ENCODE data around the gene NT5DC2.

Gene NT5DC2

DNA sequence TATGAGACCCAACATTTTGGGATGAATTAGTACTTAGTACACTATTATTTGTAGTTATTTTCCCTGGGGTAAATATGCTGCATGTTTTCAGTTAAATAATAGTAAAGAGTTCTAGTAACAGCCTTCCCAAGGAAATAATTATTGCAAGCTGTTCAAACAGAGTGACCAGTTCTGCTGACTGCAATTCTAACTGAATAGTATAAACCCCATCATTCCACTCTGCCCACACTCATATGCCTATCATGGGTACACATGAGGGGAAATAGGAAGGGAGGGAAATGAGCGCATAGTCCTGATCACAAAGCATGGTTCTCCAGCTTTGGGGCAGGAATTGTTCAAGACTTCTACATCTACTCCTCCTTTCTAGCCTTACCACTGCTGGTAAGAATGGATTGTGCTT lies 21.4 kb upstream of the NT5DC2 start:
- H3K36me3 ChIP-seq (ENCODE audit: control insufficient read depth in 2 of 2, insufficient read depth in 2 of 2, low read length in 2 of 2) = peaks cover 57 to 63% of the 10 kb centered on the region in 2 donors
- H3K4me1 ChIP-seq (ENCODE audit: control insufficient read depth in 2 of 2, insufficient read depth in 2 of 2, low read length in 2 of 2) = no peaks in the 10 kb centered on the region

DNA sequence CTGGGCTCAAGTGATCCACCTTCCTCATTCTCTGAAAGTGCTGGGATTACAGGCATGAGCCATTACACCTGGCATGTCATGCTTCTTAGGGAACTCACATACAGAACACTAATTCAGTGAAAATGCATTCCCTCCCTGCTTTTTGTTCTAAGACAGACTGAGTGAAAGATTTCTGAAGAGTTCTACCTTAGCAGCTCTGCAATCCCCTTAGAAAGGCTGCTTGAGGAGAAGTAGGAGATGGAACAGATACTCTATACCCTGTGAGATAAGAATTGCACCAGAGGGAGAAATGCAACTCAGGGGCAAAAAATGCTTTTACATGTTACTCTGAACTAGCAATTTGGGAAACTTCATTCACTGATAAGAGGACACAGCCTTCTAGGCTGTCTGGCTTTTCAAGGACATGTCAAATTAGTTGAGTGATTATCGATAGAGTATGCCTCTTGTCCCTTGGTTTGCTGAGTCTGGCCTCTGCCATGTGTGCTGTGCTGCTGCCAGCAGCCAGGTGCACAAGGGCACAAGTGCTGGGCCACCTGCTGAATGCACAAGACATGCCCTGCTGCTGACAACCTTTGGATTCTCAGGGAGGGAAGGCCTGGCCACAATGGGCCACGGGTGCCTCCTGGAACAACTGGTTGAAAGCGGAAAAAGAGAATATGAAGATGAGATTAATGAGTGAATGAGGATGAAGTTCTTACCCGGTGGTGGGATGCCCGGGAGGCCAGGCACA lies 20.5 kb upstream of the NT5DC2 start:
- no peaks in the 10 kb centered on the region for H3K27me3 ChIP-seq (ENCODE audit: control insufficient read depth in 2 of 2, insufficient read depth in 2 of 2, low read length in 2 of 2)
- H3K9ac ChIP-seq (ENCODE audit: low read depth in 1 of 2, low read length in 2 of 2) = no peak overlapping the region
- H3K27ac ChIP-seq (ENCODE audit: low read depth in 2 of 2, low read length in 2 of 2) = no peak overlapping the region
- peaks cover 50 to 62% of the 10 kb centered on the region in 2 donors for H3K36me3 ChIP-seq (ENCODE audit: control insufficient read depth in 2 of 2, insufficient read depth in 2 of 2, low read length in 2 of 2)
- H3K4me3 ChIP-seq (ENCODE audit: low read length in 2 of 2) = no peak overlapping the region
- no peaks in the 10 kb centered on the region for H3K9me3 ChIP-seq (ENCODE audit: control insufficient read depth in 2 of 2, low read length in 2 of 2)
- H3K4me1 ChIP-seq (ENCODE audit: control insufficient read depth in 2 of 2, insufficient read depth in 2 of 2, low read length in 2 of 2) = no peaks in the 10 kb centered on the region

More for the DNA sequence above, 21.4 kb upstream of the NT5DC2 start:
- no peaks in the 10 kb centered on the region for H3K9me3 ChIP-seq (ENCODE audit: control insufficient read depth in 2 of 2, low read length in 2 of 2)
- H3K9ac ChIP-seq (ENCODE audit: low read depth in 1 of 2, low read length in 2 of 2) = no peak overlapping the region
- no peaks in the 10 kb centered on the region for H3K27me3 ChIP-seq (ENCODE audit: control insufficient read depth in 2 of 2, insufficient read depth in 2 of 2, low read length in 2 of 2)
- H3K27ac ChIP-seq (ENCODE audit: low read depth in 2 of 2, low read length in 2 of 2) = no peak overlapping the region
- no peak overlapping the region for H3K4me3 ChIP-seq (ENCODE audit: low read length in 2 of 2)

DNA sequence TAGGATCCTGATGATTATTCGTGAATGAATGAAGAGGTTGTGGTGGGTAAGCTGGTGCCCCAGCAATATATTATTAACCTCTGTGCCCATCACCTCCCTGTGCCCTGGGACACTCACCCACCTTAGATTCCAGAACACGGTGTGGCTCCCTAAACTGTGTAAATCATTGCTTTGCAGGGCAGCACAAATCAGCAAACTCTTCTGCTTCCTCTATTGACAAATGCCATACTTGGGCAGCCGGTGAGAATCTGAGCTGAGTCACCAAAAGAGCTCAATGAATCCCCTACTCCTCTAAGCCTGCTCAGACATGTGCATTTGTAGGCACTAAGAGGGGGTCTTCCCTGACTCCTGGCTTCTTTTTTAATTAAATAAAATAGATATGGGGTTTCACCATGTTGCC lies 18.4 kb upstream of the NT5DC2 start:
- H3K27ac ChIP-seq (ENCODE audit: low read depth in 2 of 2, low read length in 2 of 2) = no peak overlapping the region
- no peaks in the 10 kb centered on the region for H3K9me3 ChIP-seq (ENCODE audit: control insufficient read depth in 2 of 2, low read length in 2 of 2)
- H3K4me3 ChIP-seq (ENCODE audit: low read length in 2 of 2) = no peak overlapping the region
- no peak overlapping the region for H3K9ac ChIP-seq (ENCODE audit: low read depth in 1 of 2, low read length in 2 of 2)
- no peaks in the 10 kb centered on the region for H3K27me3 ChIP-seq (ENCODE audit: control insufficient read depth in 2 of 2, insufficient read depth in 2 of 2, low read length in 2 of 2)
- peaks cover 44 to 53% of the 10 kb centered on the region in 2 donors for H3K36me3 ChIP-seq (ENCODE audit: control insufficient read depth in 2 of 2, insufficient read depth in 2 of 2, low read length in 2 of 2)
- H3K4me1 ChIP-seq (ENCODE audit: control insufficient read depth in 2 of 2, insufficient read depth in 2 of 2, low read length in 2 of 2) = no peaks in the 10 kb centered on the region

- Histone ChIP-seq H3K27me3 (ENCODE audit: control insufficient read depth in 2 of 2, insufficient read depth in 2 of 2, low read length in 2 of 2) (no peaks in the 10 kb centered on the region), H3K27ac (ENCODE audit: low read depth in 2 of 2, low read length in 2 of 2) (no peak overlapping the region), H3K4me3 (ENCODE audit: low read length in 2 of 2) (no peak overlapping the region), H3K36me3 (ENCODE audit: control insufficient read depth in 2 of 2, insufficient read depth in 2 of 2, low read length in 2 of 2) (peaks cover 46 to 53% of the 10 kb centered on the region in 2 donors), H3K9me3 (ENCODE audit: control insufficient read depth in 2 of 2, low read length in 2 of 2) (no peaks in the 10 kb centered on the region), H3K9ac (ENCODE audit: low read depth in 1 of 2, low read length in 2 of 2) (no peak overlapping the region), H3K4me1 (ENCODE audit: control insufficient read depth in 2 of 2, insufficient read depth in 2 of 2, low read length in 2 of 2) (no peaks in the 10 kb centered on the region)
These were observed 17.5 kb upstream of the NT5DC2 start for GRCh38 chr3:52551118-52551517.

GRCh38 chr3:52547143-52547542 lies 13.5 kb upstream of the NT5DC2 start:
- H3K9ac ChIP-seq (ENCODE audit: low read depth in 1 of 2, low read length in 2 of 2) = no peak overlapping the region
- H3K36me3 ChIP-seq (ENCODE audit: control insufficient read depth in 2 of 2, insufficient read depth in 2 of 2, low read length in 2 of 2) = peaks cover 28 to 30% of the 10 kb centered on the region in 2 donors
- no peak overlapping the region for H3K27ac ChIP-seq (ENCODE audit: low read depth in 2 of 2, low read length in 2 of 2)
- no peak overlapping the region for H3K4me3 ChIP-seq (ENCODE audit: low read length in 2 of 2)
- no peaks in the 10 kb centered on the region for H3K9me3 ChIP-seq (ENCODE audit: control insufficient read depth in 2 of 2, low read length in 2 of 2)
- no peaks in the 10 kb centered on the region for H3K4me1 ChIP-seq (ENCODE audit: control insufficient read depth in 2 of 2, insufficient read depth in 2 of 2, low read length in 2 of 2)
- H3K27me3 ChIP-seq (ENCODE audit: control insufficient read depth in 2 of 2, insufficient read depth in 2 of 2, low read length in 2 of 2) = no peaks in the 10 kb centered on the region

- Histone ChIP-seq H3K9ac (ENCODE audit: low read depth in 1 of 2, low read length in 2 of 2) (no peak overlapping the region), H3K36me3 (ENCODE audit: control insufficient read depth in 2 of 2, insufficient read depth in 2 of 2, low read length in 2 of 2) (peaks cover 29 to 30% of the 10 kb centered on the region in 2 donors), H3K27me3 (ENCODE audit: control insufficient read depth in 2 of 2, insufficient read depth in 2 of 2, low read length in 2 of 2) (no peaks in the 10 kb centered on the region), H3K4me3 (ENCODE audit: low read length in 2 of 2) (no peak overlapping the region), H3K4me1 (ENCODE audit: control insufficient read depth in 2 of 2, insufficient read depth in 2 of 2, low read length in 2 of 2) (no peaks in the 10 kb centered on the region), H3K9me3 (ENCODE audit: control insufficient read depth in 2 of 2, low read length in 2 of 2) (no peaks in the 10 kb centered on the region), H3K27ac (ENCODE audit: low read depth in 2 of 2, low read length in 2 of 2) (no peak overlapping the region)
These were observed 12.6 kb upstream of the NT5DC2 start for GRCh38 chr3:52546111-52546901.

DNA sequence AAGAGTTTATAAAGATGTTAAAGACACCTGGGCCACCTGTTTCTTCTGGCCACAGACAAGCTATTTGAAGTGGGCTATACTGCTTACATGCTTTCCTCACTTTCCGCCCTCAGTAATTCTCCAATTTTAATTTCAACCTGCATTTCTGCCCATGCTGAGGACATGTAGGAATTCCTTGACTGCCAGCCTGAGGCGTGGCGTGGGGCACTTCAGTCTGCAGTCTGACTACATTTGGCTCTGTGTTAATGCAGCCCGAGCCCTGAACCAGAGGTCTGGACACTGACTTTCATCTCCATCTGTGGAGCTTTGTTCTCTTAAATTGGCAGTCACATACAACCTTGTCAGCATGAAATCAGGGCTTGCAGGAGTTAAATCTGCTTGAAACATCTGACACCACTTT lies 11.3 kb upstream of the NT5DC2 start:
- H3K27me3 ChIP-seq (ENCODE audit: control insufficient read depth in 2 of 2, insufficient read depth in 2 of 2, low read length in 2 of 2) = no peaks in the 10 kb centered on the region
- H3K4me1 ChIP-seq (ENCODE audit: control insufficient read depth in 2 of 2, insufficient read depth in 2 of 2, low read length in 2 of 2) = no peaks in the 10 kb centered on the region
- H3K27ac ChIP-seq (ENCODE audit: low read depth in 2 of 2, low read length in 2 of 2) = no peak overlapping the region
- H3K9ac ChIP-seq (ENCODE audit: low read depth in 1 of 2, low read length in 2 of 2) = no peak overlapping the region
- no peak overlapping the region for H3K4me3 ChIP-seq (ENCODE audit: low read length in 2 of 2)
- no peaks in the 10 kb centered on the region for H3K9me3 ChIP-seq (ENCODE audit: control insufficient read depth in 2 of 2, low read length in 2 of 2)
- peaks cover 20 to 25% of the 10 kb centered on the region in 2 donors for H3K36me3 ChIP-seq (ENCODE audit: control insufficient read depth in 2 of 2, insufficient read depth in 2 of 2, low read length in 2 of 2)

- H3K27ac ChIP-seq (ENCODE audit: low read depth in 2 of 2, low read length in 2 of 2) = no peak overlapping the region
- no peaks in the 10 kb centered on the region for H3K27me3 ChIP-seq (ENCODE audit: control insufficient read depth in 2 of 2, insufficient read depth in 2 of 2, low read length in 2 of 2)
- no peak overlapping the region for H3K4me3 ChIP-seq (ENCODE audit: low read length in 2 of 2)
- H3K9ac ChIP-seq (ENCODE audit: low read depth in 1 of 2, low read length in 2 of 2) = no peak overlapping the region
- no peaks in the 10 kb centered on the region for H3K9me3 ChIP-seq (ENCODE audit: control insufficient read depth in 2 of 2, low read length in 2 of 2)
- H3K4me1 ChIP-seq (ENCODE audit: control insufficient read depth in 2 of 2, insufficient read depth in 2 of 2, low read length in 2 of 2) = peaks cover 10 to 22% of the 10 kb centered on the region in 2 donors
- peaks cover 6 to 12% of the 10 kb centered on the region in 2 donors for H3K36me3 ChIP-seq (ENCODE audit: control insufficient read depth in 2 of 2, insufficient read depth in 2 of 2, low read length in 2 of 2)
These were observed 7.4 kb upstream of the NT5DC2 start for GRCh38 chr3:52541050-52541449.

GRCh38 chr3:52539010-52539653 lies 5.5 kb upstream of the NT5DC2 start:
- Histone ChIP-seq H3K27me3 (ENCODE audit: control insufficient read depth in 2 of 2, insufficient read depth in 2 of 2, low read length in 2 of 2) (no peaks in the 10 kb centered on the region), H3K9me3 (ENCODE audit: control insufficient read depth in 2 of 2, low read length in 2 of 2) (no peaks in the 10 kb centered on the region), H3K27ac (ENCODE audit: low read depth in 2 of 2, low read length in 2 of 2) (no peak overlapping the region), H3K4me3 (ENCODE audit: low read length in 2 of 2) (peak overlapping the region in 1 of 2 donors; percentile 28), H3K9ac (ENCODE audit: low read depth in 1 of 2, low read length in 2 of 2) (no peak overlapping the region), H3K36me3 (ENCODE audit: control insufficient read depth in 2 of 2, insufficient read depth in 2 of 2, low read length in 2 of 2) (peaks cover 3 to 12% of the 10 kb centered on the region in 2 donors), H3K4me1 (ENCODE audit: control insufficient read depth in 2 of 2, insufficient read depth in 2 of 2, low read length in 2 of 2) (peaks cover 13 to 32% of the 10 kb centered on the region in 2 donors)
